HG02884 (cell line): ENCODE results near the gene NF1.

Experiments used
- ATAC-seq: cut with Tn5 transposase; IDR thresholded peaks from one replicate; pipeline ENCODE4 v1.9.1; 2021; ENCODE audit warnings: mild to moderate bottlenecking, moderate library complexity; ENCODE audit not compliant: unreplicated experiment

The NF1 gene

DNA sequence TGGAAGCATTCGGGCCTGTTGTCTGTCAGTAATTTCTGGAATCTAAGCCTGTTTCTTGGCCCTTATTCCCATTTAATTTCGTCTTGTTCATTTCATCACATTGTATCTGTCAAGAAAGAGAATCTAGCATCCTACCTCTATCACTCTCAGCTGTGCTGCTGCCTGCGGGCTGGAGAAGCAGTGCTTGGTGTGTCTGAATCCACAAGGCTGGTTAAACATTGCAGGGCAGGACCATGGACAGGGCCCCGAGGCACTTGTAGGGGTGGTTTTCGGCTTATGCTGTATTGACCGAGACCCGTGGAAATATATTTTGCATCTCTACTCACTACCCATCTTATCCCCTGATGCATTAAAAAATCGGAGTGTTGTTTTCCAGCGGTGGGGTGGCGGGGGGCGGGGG lies 299.8 kb downstream of the NF1 start:
- no peak for ATAC-seq

DNA sequence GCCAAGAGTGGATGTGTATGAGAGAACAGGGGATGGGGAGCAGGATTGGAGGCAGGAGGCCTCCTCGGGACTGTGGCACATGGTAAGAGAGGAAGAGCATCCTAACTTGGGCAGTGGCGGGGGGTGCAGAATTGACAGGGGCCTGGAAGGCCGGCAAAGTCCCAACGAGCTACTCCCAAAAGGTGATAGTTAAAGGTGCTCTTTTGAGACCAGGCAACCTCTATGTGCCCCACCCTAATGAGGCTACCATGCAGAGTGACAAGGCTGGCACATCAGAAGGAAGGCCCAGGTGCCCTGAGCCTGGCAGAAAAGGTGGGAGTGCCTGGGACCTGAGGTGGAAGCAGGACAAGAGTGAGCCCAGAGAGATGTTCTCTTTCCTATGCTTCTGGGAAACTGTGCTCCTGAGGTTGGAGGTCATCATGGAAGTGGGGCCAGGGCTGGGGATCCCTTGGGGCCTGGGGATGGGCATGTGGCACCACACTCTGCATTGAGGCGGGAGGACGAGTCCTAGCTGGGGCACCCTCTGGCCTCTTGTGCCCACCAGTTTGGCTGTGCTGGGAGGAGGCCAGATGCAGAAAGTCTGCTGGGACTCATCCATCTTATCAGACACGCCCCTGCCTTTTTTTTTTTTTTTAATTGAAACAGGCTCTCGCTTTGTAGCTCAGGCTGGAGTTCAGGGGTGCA lies 302.6 kb downstream of the NF1 start:
- ATAC-seq: no peak

DNA sequence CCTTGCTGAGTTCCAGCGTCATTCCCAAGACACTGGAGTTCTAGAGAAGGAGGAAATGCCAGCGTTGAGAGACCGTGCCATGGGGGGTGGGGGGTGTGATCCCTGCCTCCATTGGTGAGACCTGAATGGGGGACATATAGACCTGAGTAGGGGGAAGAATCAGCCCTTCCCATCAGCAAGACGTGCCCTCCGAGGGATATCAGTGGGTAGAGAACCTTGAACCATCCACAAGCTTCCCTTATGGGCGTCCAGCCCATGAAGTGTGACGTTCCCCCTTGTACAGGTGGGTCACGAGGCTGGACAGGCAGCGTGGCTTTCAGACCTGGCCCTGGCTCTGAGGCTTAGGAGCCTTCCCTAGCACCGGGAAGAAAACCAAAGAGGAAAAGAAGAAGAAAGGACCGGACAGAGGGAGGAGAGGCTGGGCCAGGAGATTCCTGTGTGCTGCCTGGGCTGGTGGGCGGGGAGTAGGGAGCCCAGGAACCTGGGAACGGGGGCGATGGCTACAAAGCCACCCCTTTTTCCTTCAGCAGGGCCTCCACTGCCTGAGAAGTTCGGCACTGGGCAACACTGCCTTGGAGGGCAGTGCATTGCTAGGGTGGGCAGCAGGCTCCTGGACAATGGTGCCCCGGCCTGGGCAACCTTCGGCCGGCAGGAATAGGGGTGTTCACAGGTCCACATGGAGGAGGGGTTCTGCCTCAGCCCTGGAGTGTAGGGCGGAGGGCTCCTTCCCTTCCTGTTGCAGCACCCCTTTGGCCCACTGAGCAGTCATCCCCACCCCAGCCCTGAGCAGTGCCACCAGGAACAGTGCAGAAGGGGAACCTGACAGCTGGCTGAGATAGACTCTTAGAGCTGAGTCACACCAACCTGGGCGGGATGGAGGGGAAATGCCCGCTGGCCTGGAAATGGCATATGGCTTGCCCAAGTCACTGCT lies 303.9 kb downstream of the NF1 start:
- ATAC-seq: no peak

DNA sequence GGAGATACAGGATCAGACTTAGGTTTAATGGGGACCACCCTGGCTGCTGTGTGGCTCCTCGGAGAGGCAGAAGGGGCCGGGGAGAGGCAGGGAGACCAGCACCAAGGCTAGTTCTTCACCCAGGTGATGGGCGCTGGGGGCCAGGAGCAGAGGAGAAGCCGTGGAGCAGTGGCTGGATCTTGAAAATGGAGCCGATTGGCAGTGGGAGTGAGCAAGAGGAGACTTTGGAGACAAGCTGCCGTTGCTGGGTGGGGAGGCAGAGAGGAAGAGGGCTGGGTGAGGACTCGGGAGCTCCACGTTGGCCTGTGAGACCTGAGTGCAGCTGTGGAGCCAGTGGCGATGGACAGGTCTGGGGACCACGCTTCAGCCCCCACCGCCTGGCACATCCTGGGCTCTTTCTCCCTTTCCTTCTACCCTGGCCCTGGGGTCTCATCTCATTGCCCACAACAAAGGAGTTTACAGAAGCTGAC lies 305.7 kb downstream of the NF1 start:
- no peak for ATAC-seq

DNA sequence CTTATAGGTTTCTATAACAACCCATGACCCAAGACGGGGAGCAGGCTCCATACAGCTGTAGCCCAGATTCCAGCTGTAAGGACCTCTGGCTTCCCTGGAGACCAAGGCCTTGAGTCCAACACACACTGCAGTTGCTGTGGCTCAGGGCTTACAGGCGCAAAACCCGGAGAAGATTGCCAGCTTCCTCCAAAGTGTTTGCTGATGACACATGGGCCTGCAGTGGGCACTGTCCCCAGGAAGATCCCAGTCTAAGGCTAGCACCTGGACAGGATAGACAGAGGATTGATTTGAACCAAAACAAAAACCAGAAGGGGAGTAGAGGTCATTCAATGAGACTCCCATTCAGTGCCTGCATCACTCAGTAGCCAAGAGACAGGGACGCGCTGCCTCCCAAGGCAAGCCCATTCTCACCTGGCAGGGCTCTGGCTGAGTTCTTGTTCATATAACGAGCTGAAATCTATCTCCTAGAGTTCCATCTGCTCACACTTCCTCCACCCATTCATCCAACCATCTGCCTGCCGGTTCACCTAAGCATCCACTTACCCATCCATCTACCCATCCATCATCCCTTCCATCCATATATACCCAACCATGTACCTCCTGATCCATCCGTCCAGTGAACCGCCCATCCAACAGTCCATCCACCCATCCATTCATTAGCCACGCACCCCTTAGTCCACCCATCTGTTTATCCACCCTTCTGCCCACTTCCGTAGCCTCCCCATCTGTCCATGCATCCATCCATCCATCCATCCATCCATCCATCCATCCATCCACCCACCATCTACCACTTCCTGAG lies 306.9 kb downstream of the NF1 start:
- no peak for ATAC-seq

DNA sequence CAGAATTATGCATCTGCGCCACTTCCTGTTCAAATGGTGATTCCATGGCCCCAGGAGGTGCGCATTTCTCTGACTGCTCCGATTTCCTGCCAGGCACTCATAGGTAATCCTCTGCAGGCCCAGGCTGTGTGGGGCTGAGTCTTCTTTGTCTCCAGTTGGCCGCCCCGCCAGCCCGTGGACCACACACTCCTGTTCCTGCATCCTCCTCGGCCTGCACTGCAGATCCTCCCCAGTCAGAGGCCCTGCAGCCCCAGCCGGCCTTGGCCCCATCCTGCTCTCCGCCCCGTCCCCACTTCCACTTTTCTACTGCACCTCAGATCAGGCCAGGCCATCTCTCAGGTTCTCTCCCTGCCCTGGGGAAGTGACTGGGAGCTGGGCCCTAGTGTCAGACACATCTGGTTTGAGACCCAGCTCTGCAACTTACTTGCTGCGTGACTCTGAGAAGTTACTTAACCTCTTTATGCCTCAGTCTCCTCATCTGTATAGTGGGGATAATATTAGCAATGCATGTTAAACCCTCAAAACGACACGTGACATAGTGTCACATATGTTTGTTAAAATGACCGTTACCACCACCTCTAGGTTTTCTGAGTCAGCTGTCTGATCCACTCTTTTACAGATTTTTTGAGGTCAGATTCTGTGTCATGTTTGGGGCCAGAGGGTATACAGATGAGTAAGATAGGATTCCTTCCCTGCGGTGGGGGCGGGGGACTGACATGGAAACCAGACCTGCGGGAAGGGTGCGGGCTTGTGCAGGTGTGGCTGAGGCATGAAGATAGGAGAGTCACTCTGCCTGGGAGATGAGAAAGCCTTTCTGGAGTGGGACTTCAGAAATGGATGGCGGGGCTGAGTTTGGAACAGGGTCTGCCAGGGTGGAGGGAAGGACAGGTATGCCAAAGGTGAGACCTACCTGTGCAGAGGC lies 309.5 kb downstream of the NF1 start:
- ATAC-seq: no peak

DNA sequence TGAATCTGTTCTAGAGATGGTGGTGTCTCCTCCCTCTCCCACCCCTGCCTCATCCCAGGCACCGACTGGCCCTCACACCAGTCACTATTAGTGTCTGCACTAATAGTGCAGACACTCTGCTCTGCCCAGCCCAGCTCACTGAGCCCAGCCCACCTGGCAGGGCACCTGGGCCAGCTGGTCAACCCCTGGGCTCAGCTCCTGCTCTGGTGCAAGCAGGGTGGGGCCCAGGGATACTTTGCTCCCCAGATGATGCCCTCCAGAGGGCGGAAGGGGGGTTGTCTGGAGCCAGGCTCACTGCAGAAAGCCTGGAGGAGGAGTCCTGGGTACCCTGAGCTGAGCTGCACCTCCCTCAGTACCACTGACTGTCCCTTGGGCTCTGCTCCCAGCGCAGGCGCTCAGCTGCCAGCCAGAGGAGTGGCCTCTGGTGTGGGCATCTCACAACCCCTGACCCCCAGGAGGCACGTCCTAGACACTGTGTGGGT lies 311.2 kb downstream of the NF1 start:
- ATAC-seq: no peak

DNA sequence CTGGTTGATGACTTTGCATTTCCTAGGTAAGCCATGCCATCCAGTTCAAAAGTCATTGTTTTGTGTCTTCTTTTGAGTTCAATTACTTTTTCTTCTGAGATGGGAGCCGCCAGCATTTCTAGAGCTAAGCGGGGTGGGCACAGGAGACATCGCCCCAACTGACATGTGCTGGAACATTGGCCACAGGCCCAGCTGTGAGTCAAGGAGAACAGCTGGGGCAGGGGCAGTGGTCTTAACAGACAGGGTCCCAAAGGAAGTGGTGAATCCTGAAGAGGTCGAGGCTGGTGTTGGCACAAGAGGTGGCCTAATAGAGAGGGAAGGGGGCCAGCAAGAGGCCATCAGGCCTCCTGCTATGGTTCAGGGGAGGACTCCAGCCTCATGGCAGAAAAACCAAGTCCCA lies 313.8 kb downstream of the NF1 start:
- ATAC-seq: no peak

DNA sequence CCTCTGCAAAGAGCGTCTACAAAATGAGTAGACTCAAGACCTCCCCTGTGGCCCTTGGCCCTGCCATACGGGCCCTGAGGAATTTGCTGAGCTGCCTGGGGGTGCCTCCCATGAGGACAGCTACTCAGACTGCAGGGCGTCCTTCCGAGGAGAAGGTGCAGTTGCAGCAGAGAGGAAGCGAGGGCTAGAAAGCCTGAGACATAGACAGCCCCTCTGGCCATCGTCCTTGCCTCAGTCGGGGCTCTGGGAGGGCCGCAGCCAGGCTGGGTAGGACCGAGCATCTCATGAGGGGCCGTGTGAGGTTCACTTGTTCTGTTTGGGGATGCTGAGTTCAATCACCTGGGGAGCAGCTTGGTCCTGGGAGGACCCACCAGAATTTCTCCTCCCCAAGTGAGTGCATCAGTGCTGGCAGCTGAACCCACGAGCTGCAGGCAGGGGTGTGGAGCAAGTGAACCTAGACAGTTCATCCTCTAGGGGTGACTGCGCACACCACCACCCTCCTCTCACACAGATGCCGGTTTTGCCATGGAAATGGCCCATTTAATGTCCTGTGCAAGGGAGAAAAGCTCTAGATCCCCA lies 317.0 kb downstream of the NF1 start:
- ATAC-seq: no peak

DNA sequence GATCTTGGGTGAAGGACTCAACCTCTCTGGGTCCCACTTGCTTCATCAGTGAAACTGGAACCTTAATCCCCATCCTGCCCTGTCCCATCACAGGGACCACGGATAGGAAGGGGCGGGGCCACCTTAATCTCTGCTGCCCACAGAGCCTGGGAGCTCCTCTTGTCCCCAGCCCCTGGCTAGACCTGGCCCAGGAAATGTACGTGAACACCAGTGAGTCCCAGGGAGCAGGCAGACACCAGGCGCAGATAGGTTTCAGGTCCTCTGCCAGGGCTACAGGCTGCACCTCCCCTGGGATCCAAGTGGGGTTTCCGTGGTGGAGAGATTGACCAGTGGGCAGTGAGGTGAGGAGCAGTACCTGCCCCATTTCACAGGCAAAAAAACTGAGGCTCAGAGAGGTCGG lies 317.7 kb downstream of the NF1 start:
- no peak for ATAC-seq

DNA sequence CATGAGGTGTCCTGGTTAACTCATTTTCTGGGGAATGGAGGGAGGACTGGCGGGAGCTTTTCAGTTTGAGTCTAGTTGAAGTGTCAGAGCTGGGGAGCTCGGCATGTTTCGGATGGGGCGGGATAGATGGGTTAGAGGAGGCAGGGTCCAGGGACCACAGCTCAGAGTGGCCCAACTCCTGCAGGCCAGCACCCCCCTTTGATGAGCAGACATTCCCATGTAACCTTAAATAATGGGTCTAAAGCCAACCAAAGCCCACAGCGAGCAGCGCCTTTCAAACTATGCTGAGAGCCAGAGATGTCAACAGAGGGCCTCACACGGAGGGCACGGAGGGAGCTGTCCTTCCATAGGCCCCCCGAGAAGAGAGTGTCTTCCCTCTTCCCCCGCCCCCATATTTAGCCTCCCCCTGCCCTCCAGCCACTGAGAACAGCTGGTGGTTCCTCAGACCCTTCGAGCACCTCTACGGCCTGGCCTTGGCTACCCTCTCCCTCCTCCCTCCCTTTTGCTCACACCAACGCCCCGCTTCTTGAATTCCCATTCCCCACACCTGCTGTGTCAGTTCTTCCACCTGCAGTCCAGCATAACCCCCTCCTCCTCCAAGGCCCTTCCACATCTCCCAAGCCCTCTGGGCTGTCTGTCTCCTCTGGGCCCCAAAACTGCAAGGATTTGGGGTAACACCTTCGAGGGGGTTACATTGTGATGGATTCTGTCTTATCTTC lies 318.5 kb downstream of the NF1 start:
- ATAC-seq: no peak

DNA sequence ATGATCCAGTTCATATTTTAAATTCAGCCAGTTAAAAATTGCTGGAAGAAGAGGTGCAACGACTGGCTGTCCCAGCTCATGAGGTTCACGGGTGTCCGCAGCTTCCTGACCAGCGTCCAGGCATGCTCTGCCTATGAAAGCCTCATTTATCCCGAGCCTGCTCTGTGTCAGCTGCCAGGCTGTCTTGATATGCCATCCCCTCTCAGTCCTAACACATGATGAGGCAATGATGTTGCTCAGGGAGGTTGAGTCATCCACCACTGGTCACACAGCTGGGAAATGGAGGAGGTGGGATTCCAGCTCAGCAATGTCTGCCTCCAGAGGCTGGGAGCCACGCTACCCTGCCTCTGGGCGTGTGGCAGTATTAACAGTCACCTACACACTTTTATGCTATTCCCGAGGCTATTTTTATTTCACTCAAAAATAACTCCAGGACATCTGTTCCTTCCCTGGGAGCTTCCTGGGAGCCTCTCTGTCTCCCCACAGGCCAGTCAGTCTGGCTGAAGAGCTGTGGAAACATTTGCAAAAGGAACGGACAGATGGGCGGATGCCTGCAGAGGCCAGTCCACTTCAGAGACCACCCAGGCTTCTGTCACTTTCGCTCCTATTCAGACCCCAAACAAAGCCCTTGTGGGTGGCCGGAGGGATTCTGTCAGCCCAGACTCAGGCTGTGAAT lies 319.2 kb downstream of the NF1 start:
- ATAC-seq: no peak

DNA sequence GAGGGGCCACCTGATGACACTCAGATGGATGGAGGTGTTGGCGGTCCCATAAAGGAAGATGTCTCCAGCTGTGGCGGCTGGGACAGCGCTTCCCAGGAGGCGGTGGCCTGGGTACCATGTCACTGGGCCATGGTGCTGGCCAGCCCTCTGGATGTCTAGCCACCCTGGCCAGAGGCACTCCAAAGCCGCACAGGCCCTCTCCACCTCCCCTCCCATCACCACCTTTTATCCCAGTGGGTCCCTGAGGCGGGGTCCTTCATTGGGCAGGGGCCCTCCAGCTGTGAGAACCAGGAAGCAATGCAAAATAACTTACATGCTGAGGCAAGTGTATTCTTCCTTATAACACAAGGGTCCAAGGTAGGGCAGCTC lies 319.8 kb downstream of the NF1 start:
- no peak for ATAC-seq

DNA sequence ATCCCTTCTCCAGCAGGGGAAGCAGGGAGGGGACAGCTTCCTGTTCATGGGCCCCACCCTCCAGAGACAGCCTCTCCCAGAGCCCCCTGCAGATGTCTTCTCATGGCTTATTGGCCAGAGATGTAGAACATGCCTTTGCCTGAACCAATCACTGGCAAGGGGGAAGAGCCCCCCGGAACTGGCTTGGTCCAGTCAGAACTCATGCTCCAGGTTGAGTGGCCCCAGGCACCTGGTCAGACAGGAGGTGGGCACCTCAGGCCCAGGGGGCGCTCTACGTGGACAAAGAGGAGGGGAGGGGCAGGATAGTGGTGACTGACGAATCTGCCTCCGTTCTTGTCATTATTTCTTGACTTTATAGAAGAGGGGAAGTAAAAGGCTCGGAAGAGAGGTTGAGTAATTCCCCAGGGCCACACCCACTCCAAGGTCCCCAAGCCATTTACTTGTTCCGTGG lies 320.3 kb downstream of the NF1 start:
- no peak for ATAC-seq

DNA sequence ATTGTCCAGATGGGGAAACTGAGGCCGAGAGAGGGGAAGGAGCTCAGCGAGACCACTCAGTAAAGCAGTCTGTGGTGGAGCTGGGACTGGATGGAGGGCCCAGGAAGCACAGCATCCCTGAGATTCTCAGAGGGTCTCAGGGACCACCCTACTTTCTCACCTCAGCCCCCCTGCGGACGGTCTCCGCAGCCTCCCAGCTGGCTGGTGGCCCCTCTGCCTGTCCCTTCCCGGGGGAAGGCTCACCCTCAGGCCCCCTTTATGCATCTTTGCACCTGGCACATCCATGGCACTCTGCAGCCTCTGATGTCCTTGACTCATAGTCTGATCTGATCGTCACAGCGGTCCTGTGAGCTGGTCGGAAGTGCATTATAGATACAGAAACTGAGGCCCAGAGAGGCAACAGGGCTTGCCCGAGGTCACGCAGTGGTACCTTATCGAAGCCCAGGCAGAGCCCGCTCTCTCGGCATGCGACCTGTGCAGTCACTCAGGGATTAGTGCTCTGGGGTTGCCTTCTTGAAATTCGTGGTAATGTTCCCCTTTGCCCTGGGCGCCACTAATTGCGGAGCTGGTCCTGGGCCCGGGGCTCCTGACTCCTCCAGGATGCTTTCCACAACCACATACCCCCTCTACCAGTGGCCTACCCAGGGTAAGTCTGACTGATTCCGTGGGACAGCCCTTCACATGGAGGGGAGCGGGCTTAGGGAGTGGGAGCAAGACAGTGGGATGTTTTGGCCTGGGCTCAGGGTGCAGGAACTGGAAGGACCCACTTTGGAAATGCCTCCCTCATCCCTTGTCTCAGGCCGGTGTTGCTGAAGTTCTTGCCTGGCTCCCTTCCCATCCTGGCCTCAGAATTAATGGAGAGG lies 321.1 kb downstream of the NF1 start:
- no peak for ATAC-seq

DNA sequence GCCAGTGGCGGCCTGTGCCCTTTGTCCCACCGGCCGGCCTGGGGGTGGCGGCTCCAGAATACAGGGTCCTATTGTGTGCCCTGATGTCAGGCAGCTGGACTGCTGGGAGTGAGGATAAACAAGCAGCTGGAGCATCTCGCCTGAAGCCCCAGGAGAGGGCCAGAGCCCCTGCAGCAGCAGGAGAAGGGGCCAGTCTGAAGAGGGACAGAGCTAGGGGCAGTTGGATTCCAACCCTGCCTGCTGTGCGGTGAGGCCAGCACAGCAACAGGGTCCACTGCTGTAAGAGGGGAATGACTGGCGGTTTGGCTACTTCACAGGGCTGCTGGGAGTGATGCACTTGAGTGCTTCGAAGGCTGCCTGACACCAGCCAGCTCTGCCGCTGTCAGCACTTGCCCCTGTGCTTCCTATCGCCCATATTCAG lies 321.7 kb downstream of the NF1 start:
- ATAC-seq: no peak

DNA sequence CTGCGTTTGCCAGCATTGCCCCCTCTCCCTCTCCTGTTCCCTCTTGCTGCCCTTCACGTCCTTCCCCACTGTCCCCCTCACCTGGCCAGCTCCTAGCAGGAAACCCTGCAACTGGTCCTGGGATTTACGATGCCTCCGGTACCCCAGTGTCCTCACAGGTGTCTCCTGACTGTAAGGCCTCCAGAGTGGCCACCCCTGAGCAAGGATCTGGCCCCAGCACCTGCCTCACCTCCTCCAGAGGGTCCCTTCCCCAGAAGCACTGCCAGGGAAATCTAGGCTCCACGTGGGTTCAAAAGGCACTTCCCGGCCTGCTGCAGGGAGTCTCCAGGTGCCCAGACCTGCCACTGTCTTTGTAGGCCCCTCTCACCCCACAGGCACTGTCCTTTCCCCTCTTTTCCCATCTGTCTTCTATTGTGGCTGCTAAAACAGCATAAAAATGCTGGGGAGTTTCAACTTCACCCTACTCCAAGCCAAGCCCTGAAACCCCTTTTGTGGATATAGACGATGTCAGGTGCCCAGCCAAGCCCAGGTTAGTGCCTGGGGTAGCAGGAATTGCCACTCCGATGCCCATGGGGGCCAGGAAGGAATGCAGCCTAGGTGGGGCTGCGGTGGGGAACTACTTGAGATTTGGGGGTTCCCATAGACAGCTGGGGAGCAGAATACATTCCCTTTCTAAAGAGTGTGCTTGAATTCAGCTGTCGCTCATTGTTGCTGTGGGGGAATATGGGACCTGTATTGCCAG lies 322.4 kb downstream of the NF1 start:
- no peak for ATAC-seq
